Gastrocnemius medialis (tissue), 4 donors: ENCODE measurements around the gene MYL5.

Experiments used
- CTCF ChIP-seq, 5 experiments: fragments of 450-650 bp in 3 of 5; fragments of 200-600 bp in 2 of 5; sonication (generic) in 2 of 5; IDR thresholded peaks in 4 of 5; conservative IDR thresholded peaks in 1 of 5; 1 replicate in 4 of 5; 2 replicates in 1 of 5; pipeline ENCODE4 v1.5.1; 2016 to 2019; ENCODE audit warnings: antibody characterized with exemption in 5 of 5, mild to moderate bottlenecking in 3 of 5, moderate library complexity in 3 of 5
- POLR2A ChIP-seq, 2 donors: fragments of 450-650 bp; IDR thresholded peaks; one replicate each; pipeline ENCODE4 v1.6.1; 2017; ENCODE audit warnings: antibody characterized with exemption in 2 of 2, mild to moderate bottlenecking in 2 of 2, moderate library complexity in 2 of 2

DNA sequence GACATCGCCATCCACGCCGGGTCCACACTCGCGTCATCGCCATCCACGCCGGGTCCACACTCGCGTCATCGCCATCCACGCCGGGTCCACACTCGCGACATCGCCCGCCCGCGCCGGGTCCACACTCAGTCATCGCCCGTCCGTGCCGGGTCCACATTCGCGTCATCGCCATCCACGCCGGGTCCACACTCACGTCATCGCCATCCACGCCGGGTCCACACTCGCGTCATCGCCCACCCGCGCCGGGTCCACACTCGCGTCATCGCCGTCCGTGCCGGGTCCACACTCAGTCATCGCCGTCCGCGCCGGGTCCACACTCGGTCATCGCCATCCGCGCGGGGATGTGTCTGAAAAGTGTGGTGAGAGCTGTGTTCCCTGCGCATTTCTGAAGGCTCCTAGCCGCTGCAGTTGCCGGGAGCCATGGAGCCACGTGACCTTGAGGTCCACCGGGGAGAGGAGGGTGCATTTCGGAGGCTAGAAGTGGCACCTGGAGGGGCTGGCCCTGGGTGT lies 48.6 kb downstream of the MYL5 start:
- TF ChIP-seq CTCF (IDR thresholded peaks at IDR 0.05 in 4 of 5, conservative IDR thresholded peaks at IDR 0.05 in 1 of 5) (no peak), POLR2A (IDR thresholded peaks at IDR 0.05) (no peak)
